ENCODE results near the gene SLC22A5.
"Not testable (repeated sequence)": the region's sequence is repeated elsewhere in the genome, so short reads cannot be mapped to it uniquely, and the experiment has no call there.

Gene SLC22A5

GRCh38 chr5:132411304-132412013 is 41.9 kb downstream of the SLC22A5 start:
- DNase-seq (ENCODE audit: low read depth, low spot score) = no peak

- no peak for DNase-seq (ENCODE audit: low read depth, low spot score)
These were observed 44.1 kb downstream of the SLC22A5 start for GRCh38 chr5:132413567-132413966.

GRCh38 chr5:132414634-132415378 is 45.3 kb downstream of the SLC22A5 start:
- no peak for DNase-seq (ENCODE audit: low read depth, low spot score)

GRCh38 chr5:132415516-132415915 is 46.0 kb downstream of the SLC22A5 start:
- DNase-seq (ENCODE audit: low read depth, low spot score) = not testable (repeated sequence)

GRCh38 chr5:132416306-132417009 is 46.9 kb downstream of the SLC22A5 start:
- no peak for DNase-seq (ENCODE audit: low read depth, low spot score)

- DNase-seq (ENCODE audit: low read depth, low spot score) = no peak
These were observed 47.5 kb downstream of the SLC22A5 start for GRCh38 chr5:132417010-132417439.

GRCh38 chr5:132417461-132417860 is 48.0 kb downstream of the SLC22A5 start:
- no peak for DNase-seq (ENCODE audit: low read depth, low spot score)

- DNase-seq (ENCODE audit: low read depth, low spot score) = no peak
These were observed 48.5 kb downstream of the SLC22A5 start for GRCh38 chr5:132417889-132418485.

GRCh38 chr5:132418881-132419280 is 49.4 kb downstream of the SLC22A5 start:
- DNase-seq (ENCODE audit: low read depth, low spot score) = no peak

GRCh38 chr5:132419502-132420468 is 50.3 kb downstream of the SLC22A5 start:
- no peak for DNase-seq (ENCODE audit: low read depth, low spot score)

GRCh38 chr5:132420706-132421272 is 51.3 kb downstream of the SLC22A5 start:
- DNase-seq (ENCODE audit: low read depth, low spot score) = no peak

- DNase-seq (ENCODE audit: low read depth, low spot score) = no peak
These were observed 52.0 kb downstream of the SLC22A5 start for GRCh38 chr5:132421462-132421861.

- DNase-seq (ENCODE audit: low read depth, low spot score) = no peak
These were observed 53.4 kb downstream of the SLC22A5 start for GRCh38 chr5:132422720-132423437.

- no peak for DNase-seq (ENCODE audit: low read depth, low spot score)
These were observed 54.0 kb downstream of the SLC22A5 start for GRCh38 chr5:132423438-132423898.

GRCh38 chr5:132424167-132424880 is 54.8 kb downstream of the SLC22A5 start:
- no peak for DNase-seq (ENCODE audit: low read depth, low spot score)

GRCh38 chr5:132425009-132425937 is 55.8 kb downstream of the SLC22A5 start:
- no peak for DNase-seq (ENCODE audit: low read depth, low spot score)

- no peak for DNase-seq (ENCODE audit: low read depth, low spot score)
These were observed 56.5 kb downstream of the SLC22A5 start for GRCh38 chr5:132425975-132426524.
